Choroid plexus epithelial cell (primary cell): ENCODE results near the gene METAP1.

Source experiments
- DNase-seq: peaks from one replicate; pipeline ENCODE4 v3.0.0-alpha.2; 2010; ENCODE audit warnings: low read depth
- H3K4me3 ChIP-seq: 2 replicates; pipeline ENCODE4 v1.5.1; 2011; ENCODE audit warnings: low read depth, mild to moderate bottlenecking, control low read depth, low read length, moderate library complexity
- TF ChIP-seq, protein P1 (sequence below): conservative IDR thresholded peaks from 2 replicates; pipeline ENCODE4 v1.5.1; 2011; ENCODE audit warnings: low read depth, mild to moderate bottlenecking, control low read depth, inconsistent platforms, low read length, moderate library complexity

METAP1 gene

DNA sequence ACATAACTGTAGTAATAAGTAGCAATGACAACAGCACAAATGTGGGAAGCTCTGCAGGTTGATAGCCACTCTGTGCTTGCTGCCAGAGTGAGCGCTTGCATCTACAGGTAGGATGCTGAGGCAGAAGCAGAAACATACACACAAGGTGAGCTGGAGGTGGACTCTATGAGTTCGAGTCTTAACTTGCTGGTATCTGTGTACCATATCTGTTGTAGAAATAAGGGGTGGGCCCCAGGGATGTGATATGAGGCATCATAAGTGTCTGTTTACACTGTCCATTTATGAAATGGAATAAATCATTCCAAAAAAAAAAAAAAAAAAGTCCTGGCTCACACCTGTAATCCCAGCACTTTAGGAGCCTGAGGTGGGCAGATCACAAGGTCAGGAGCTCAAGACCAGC lies 33.8 kb upstream of the METAP1 start:
- TF ChIP-seq, protein P1, sequence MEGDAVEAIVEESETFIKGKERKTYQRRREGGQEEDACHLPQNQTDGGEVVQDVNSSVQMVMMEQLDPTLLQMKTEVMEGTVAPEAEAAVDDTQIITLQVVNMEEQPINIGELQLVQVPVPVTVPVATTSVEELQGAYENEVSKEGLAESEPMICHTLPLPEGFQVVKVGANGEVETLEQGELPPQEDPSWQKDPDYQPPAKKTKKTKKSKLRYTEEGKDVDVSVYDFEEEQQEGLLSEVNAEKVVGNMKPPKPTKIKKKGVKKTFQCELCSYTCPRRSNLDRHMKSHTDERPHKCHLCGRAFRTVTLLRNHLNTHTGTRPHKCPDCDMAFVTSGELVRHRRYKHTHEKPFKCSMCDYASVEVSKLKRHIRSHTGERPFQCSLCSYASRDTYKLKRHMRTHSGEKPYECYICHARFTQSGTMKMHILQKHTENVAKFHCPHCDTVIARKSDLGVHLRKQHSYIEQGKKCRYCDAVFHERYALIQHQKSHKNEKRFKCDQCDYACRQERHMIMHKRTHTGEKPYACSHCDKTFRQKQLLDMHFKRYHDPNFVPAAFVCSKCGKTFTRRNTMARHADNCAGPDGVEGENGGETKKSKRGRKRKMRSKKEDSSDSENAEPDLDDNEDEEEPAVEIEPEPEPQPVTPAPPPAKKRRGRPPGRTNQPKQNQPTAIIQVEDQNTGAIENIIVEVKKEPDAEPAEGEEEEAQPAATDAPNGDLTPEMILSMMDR: no peak
- DNase-seq: no peak
- no peak overlapping the region for H3K4me3 ChIP-seq

DNA sequence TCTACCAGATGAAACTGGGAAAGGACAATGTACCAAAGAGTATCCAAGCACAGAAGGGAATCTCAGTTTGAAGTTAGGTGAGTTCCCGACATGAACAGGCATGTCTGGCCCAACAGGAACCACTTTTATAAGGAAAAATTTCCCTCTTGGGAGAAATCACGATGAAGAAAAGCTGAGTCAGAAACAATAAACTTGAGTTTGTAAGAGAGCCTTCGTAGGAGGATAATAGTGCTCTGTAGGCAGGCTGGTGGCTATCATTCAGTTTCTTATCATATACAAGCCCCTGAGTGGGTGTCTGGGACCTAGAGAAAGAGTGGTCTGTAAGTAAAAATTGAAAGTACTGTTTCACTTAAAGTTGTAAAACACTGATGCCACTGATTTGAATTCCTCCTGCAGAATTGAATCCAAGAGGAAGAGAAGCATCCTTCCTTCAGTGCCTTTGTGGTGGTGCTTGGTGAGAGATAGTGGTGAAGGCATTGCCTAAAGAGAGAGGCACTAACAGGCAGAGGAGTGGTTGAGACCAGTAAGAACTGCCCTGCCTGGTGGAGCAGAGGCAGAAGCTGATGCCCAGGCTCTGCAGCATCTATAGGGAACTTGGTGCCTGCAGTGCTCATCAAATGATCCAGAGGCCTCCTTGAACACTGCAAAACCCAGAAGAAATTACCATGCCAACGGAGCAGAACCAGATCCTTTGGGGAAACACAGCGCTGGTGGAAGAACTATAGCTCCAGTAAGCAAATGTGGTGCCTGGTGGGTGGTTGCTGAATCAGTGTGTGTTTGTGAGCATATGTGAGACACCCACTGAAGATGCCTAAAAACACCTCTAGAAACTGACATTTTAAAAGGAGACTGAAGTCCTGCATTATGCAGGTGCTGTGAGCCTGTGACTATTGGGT lies 31.7 kb upstream of the METAP1 start:
- no peak for DNase-seq
- TF ChIP-seq, protein P1: no peak
- no peak overlapping the region for H3K4me3 ChIP-seq

DNA sequence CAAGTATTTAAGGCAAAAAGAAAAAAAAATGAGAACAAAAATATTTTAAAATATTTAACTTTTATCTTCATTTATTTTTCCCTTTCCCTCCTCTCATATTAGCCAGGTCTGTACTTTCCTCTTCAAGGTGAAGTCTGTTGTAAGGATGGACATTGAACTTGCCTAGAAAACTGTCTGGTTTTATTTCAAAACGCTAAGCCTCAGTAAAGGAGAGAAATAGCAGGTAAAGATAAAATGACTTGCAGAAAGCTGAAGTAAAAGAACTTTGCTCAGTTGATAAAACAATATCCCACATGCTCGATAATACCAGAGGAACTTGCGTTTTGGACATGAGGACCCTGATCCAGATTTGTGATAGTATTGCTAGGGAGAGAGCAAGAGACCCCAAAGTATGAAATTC lies 28.6 kb upstream of the METAP1 start:
- TF ChIP-seq, protein P1: no peak
- no peak for DNase-seq
- no peak overlapping the region for H3K4me3 ChIP-seq

DNA sequence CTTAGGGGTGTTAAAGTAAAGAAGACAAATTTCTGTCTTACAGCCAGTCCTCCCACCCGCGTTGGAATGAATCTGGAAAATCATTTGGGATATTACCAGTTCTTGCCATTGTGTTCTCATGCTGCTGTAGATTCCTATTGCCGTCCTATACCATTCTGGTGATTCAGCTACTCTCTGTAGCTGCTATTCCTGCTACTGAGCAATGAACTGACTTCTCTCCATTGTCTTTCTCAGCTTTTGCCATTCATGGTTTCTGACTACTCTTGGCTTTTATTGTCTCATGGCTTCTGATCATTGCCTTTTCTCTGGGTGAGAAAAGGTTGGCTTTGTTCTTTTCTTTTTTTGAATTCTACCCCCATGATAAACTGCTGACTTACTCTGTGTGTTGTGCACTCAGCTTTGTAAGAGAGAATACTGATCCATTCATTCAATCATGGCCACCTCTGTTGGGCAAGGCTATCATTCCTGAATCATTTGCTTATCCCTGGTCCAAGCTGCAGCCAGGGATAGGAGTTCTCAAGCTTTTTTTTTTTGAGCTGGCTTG lies 27.7 kb upstream of the METAP1 start:
- TF ChIP-seq, protein P1: no peak
- no peak for DNase-seq
- H3K4me3 ChIP-seq: no peak overlapping the region

DNA sequence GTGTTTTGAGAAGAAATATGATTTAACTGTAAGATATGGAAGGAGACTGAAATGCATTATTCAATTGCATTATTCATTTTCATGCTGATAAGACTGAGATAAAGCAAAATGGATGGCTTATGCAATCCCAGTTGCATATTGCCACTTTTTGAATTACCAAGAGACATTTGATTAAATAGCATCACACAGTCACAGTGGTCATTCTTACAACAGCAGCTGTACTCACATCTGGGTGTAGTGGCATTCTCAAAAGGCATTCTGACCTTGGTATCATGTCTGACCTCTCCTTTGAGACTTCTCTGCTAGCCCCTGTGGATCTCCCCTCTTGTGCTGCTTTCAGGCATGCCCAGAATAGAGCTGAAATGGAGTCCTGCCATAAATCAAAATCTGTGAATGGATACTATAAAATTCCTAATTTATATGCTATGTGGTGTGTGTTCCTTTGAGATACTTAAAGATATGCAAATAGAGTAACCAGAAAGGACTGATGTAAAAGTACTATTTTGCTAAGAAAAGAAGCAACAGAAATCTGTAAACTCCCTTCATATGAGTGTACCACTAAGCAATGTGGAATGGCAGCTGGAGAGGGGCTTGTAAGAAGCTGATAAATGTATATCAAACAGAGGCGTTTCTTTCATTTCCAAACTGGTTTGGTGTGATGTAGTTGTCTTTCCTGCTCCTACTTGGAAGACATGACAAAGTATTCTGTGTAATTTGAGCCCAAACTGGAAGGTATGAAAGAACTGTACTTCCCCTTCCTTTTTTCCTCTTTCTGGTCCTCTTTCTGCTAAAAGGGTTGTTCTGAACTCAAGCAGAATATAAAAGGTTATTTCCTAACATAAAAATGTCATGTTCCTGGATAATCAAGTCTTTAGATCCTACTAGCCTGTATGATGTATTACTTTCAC lies 25.4 kb upstream of the METAP1 start:
- no peak overlapping the region for H3K4me3 ChIP-seq
- TF ChIP-seq, protein P1: no peak
- DNase-seq: peak; percentile 3

DNA sequence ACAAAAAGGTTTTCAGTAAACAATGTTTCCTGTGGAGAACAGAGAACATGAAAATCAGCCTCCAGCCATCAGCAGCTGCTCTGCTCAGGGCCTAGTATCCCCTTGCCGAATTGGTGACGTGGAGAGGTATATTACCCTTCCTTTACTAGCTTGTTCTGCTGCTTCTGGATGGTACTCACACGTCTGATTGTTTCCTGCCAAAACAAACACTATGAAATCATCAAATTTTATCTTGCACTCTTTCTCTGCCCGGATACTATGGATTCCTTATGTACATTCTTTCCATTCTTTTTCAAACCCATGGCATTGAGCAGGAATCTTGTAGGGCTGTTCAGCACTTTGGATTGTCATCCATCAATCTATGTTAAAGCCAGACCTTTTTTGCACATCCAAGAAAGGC lies 18.8 kb upstream of the METAP1 start:
- no peak overlapping the region for H3K4me3 ChIP-seq
- TF ChIP-seq, protein P1: no peak
- peak; percentile 66 for DNase-seq
